ENCODE data around the gene TMEM130.

TMEM130 gene

DNA sequence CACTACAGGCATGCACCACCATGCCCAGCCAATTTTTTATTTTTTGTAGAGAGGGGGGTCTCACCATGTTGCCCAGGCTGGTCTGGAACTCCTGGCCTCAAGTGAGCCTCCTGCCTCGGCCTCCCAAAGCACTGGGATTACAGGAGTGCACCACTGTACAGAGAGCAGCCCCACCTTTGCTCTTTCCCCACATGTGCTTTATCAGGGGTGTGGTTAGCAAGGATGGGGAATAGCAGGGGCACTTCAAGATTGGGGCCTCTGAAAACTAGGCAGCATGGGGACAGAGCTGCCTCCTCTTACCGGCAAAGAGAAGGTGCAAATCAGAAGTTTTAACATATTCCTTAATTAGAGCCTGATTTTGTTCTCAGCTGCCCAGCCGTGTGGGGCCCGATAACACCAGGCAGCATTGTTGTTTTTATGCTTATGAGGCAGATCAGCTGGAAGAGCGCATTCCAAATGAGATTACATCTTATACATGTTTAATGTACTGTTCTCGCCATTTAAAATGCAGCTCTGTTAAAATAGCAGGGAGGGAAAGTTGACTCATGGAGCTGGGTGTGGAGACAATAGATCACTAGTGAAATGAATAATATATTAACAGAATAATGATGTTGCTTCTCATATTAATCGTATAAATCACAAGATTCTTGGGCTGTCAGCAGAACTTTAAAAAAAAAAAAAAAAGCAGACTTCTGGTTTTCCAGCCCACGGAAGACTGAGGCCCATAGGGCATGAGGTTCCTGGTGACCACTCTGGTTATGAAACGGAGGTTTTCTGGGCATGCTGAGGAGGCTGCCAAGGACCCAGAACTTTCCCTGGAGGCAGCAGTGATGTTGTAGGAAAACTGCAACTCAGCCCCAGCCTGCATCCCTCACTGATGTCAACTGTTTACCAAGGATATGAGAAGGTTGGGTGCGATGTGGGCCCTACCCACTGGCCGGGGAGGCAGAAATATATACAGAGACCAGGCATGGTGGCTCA is 62.5 kb downstream of the TMEM130 start:
- TF ChIP-seq EZH2 (optimal IDR thresholded peaks at IDR 0.05; ENCODE audit: low read depth, low read length) (no peak), EZH2phosphoT487 (IDR thresholded peaks at IDR 0.05; ENCODE audit: low read length) (no peak)
- TF ChIP-seq, protein P1, sequence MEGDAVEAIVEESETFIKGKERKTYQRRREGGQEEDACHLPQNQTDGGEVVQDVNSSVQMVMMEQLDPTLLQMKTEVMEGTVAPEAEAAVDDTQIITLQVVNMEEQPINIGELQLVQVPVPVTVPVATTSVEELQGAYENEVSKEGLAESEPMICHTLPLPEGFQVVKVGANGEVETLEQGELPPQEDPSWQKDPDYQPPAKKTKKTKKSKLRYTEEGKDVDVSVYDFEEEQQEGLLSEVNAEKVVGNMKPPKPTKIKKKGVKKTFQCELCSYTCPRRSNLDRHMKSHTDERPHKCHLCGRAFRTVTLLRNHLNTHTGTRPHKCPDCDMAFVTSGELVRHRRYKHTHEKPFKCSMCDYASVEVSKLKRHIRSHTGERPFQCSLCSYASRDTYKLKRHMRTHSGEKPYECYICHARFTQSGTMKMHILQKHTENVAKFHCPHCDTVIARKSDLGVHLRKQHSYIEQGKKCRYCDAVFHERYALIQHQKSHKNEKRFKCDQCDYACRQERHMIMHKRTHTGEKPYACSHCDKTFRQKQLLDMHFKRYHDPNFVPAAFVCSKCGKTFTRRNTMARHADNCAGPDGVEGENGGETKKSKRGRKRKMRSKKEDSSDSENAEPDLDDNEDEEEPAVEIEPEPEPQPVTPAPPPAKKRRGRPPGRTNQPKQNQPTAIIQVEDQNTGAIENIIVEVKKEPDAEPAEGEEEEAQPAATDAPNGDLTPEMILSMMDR (IDR thresholded peaks at IDR 0.05; ENCODE audit: low read length) = no peak
- no peaks in the 10 kb centered on the region for H3K36me3 ChIP-seq (replicated peaks; ENCODE audit: insufficient read depth, low read length)
- no peak overlapping the region for H3K4me3 ChIP-seq (ENCODE audit: low read length)
- DNase-seq = no peak
- no peaks in the 10 kb centered on the region for H3K9me2 ChIP-seq (replicated peaks; ENCODE audit: insufficient read depth, low read length)
- H3K27ac ChIP-seq (ENCODE audit: low read length) = no peak overlapping the region
- no peaks in the 10 kb centered on the region for H4K20me1 ChIP-seq (ENCODE audit: insufficient read depth, low read length)
- H3F3A ChIP-seq (ENCODE audit: insufficient read depth, low read length) = no peaks in the 10 kb centered on the region
- no peak overlapping the region for H2AFZ ChIP-seq (ENCODE audit: low read length)
- no peaks in the 10 kb centered on the region for H3K79me2 ChIP-seq (ENCODE audit: low read length)
- H3K9ac ChIP-seq (ENCODE audit: low read length) = no peak overlapping the region
- H3K4me2 ChIP-seq (ENCODE audit: low read depth, low read length) = no peak overlapping the region
- H3K27me3 ChIP-seq (replicated peaks; ENCODE audit: insufficient read depth, low read length) = no peaks in the 10 kb centered on the region
- no peaks in the 10 kb centered on the region for H3K9me3 ChIP-seq (replicated peaks; ENCODE audit: insufficient read depth, low read length)
- 0 out of 2 replicates have a peak, but pooled peaks cover 3% of the 10 kb centered on the region for H3K4me1 ChIP-seq (ENCODE audit: low read length)

DNA sequence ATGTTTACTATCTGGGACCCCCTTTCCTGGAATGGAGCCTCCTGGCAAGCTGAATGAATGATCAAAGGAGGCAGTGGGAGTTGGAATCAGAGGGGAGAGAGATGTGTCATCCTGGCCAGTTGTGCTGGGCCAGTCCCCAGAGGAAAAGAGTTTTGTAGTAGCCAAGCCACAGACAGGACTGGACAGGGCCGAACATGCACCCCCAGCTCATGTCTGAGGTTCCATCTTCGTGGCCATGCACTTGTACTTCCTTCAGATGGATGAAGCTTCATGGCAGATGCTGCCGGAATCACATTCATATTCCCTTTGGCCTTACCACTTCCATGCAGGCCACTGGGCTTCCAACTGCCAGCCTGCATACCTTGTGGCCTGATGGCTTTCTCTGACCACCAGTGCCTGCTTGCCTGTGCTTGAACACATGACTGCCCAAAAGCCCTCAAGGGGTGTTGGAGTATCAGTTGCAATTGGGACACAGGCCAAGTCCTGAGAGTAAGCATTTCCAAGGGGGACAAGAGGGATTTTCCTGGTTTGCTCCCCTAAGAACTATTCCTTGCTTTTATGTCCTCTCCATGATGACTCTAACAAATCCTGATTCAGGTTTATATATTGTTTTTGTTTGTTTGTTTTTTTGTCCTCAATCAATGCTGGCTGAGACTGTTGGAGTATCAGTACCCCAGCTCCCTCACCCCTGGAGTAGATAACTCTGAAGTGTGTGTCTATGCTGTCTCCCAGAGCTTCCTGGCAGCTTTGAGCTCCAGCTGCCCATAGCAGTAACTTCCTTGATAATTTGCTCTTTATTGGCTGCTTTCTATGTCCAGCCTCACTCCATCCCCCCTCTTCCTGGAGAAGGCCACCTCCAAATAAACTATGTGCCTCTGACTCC is 63.6 kb downstream of the TMEM130 start:
- Histone ChIP-seq H4K20me1 (ENCODE audit: insufficient read depth, low read length) (no peaks in the 10 kb centered on the region), H3K9ac (ENCODE audit: low read length) (no peak overlapping the region), H3K4me1 (ENCODE audit: low read length) (0 out of 2 replicates have a peak, but pooled peaks cover 4% of the 10 kb centered on the region), H3K4me2 (ENCODE audit: low read depth, low read length) (no peak overlapping the region), H3K9me2 (replicated peaks; ENCODE audit: insufficient read depth, low read length) (no peaks in the 10 kb centered on the region), H3K9me3 (replicated peaks; ENCODE audit: insufficient read depth, low read length) (no peaks in the 10 kb centered on the region), H3K36me3 (replicated peaks; ENCODE audit: insufficient read depth, low read length) (no peaks in the 10 kb centered on the region), H3K27ac (ENCODE audit: low read length) (no peak overlapping the region), H3K4me3 (ENCODE audit: low read length) (no peak overlapping the region), H2AFZ (ENCODE audit: low read length) (no peak overlapping the region), H3K79me2 (ENCODE audit: low read length) (no peaks in the 10 kb centered on the region), H3K27me3 (replicated peaks; ENCODE audit: insufficient read depth, low read length) (no peaks in the 10 kb centered on the region), H3F3A (ENCODE audit: insufficient read depth, low read length) (no peaks in the 10 kb centered on the region)
- no peak for DNase-seq
- TF ChIP-seq, protein P1 (IDR thresholded peaks at IDR 0.05; ENCODE audit: low read length) = no peak
- TF ChIP-seq EZH2phosphoT487 (IDR thresholded peaks at IDR 0.05; ENCODE audit: low read length) (no peak), EZH2 (optimal IDR thresholded peaks at IDR 0.05; ENCODE audit: low read depth, low read length) (no peak)

DNA sequence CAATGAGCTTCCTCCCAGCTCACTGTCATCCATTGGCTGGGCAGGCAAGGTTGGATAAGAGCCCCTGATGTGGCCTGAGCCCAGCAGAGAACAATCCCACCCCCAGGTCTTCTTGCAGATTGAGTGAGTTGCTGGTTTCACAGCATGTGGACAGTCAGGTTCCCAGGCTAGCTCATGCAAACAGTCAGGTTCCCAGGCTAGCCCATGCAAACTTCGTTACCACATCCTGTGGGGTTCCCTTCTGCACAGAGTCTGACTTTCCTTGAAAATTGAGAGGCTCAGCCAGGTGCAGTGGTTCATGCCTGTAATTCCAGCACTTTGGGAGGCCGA is 67.1 kb downstream of the TMEM130 start:
- H3K4me1 ChIP-seq (ENCODE audit: low read length) = 0 out of 2 replicates have a peak, but pooled peaks cover 4% of the 10 kb centered on the region
- no peak overlapping the region for H3K9ac ChIP-seq (ENCODE audit: low read length)
- H3K79me2 ChIP-seq (ENCODE audit: low read length) = no peaks in the 10 kb centered on the region
- H2AFZ ChIP-seq (ENCODE audit: low read length) = no peak overlapping the region
- no peaks in the 10 kb centered on the region for H4K20me1 ChIP-seq (ENCODE audit: insufficient read depth, low read length)
- DNase-seq = no peak
- H3F3A ChIP-seq (ENCODE audit: insufficient read depth, low read length) = no peaks in the 10 kb centered on the region
- H3K9me2 ChIP-seq (replicated peaks; ENCODE audit: insufficient read depth, low read length) = no peaks in the 10 kb centered on the region
- H3K9me3 ChIP-seq (replicated peaks; ENCODE audit: insufficient read depth, low read length) = no peaks in the 10 kb centered on the region
- no peak overlapping the region for H3K4me2 ChIP-seq (ENCODE audit: low read depth, low read length)
- TF ChIP-seq EZH2phosphoT487 (IDR thresholded peaks at IDR 0.05; ENCODE audit: low read length) (no peak), EZH2 (optimal IDR thresholded peaks at IDR 0.05; ENCODE audit: low read depth, low read length) (no peak)
- TF ChIP-seq, protein P1 (IDR thresholded peaks at IDR 0.05; ENCODE audit: low read length) = no peak
- H3K36me3 ChIP-seq (replicated peaks; ENCODE audit: insufficient read depth, low read length) = no peaks in the 10 kb centered on the region
- H3K27ac ChIP-seq (ENCODE audit: low read length) = no peak overlapping the region
- H3K27me3 ChIP-seq (replicated peaks; ENCODE audit: insufficient read depth, low read length) = no peaks in the 10 kb centered on the region
- H3K4me3 ChIP-seq (ENCODE audit: low read length) = no peak overlapping the region

Measured in MM.1S (cell line).